ENCODE measurements around the gene PDAP1. TPM values are rescaled to one million over a fixed set of nuclear protein-coding genes. Genes with fewer than 3 reads are reported as not detected.
A peak's percentile ranks its signal among the peaks of the same experiment; 100 is the strongest.

Gene PDAP1
- total and polyA plus RNA-seq, 2 of the 4 experiments (the other 2 are of a cell fraction), result 40.3 to 193 TPM

DNA sequence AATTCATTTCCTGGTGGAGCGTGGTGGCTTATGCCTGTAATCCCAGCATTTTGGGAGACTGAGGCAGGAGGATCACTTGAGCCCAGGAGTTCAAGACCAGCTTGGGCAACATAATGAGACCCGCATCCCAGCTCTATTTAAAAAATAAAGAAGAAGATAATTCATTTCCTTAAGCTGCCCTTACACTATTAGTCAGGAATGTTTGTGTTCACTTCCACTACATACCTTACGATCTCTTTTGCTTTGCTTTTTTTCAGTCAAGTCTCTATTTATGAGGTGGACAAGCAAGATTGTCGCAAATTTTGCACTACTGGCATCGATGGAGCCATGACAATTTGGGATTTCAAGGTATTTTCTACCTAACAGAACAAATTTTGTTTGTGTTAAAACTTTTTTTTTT is 45.1 kb downstream of the PDAP1 start:
- WGBS, 2 experiments (ENCODE audit: extremely low coverage in 2 of 2, insufficient read length in 1 of 2), result no CpG with 5 or more reads among the region's 5 CpGs
- no peak overlapping the region for H2BK120ac ChIP-seq (ENCODE audit: low read depth, low read length)
- peak; percentile 36 for ATAC-seq (ENCODE audit: low read depth)
- no peak overlapping the region for H3K18ac ChIP-seq (ENCODE audit: low read depth, low read length)
- H2BK15ac ChIP-seq (ENCODE audit: low read depth, low read length), result no peak overlapping the region
- no peak overlapping the region for H3K4me3 ChIP-seq (ENCODE audit: insufficient read depth, low read depth, low read length)
- peak overlapping the region; percentile 42 for H2BK5ac ChIP-seq (ENCODE audit: low read depth, low read length, poor library complexity, severe bottlenecking)
- no peaks in the 10 kb centered on the region for H3K27me3 ChIP-seq (ENCODE audit: control insufficient read depth, insufficient read depth, low read length)
- intact Hi-C loops (cut with micrococcal nuclease) (no loop called here), dilution Hi-C loops (cut with HindIII; ENCODE audit: low sequenced_read_pairs, unreplicated experiment) (no loop called here), in situ Hi-C loops (cut with MboI; ENCODE audit: low sequenced_read_pairs) (no loop called here)
- H3K23ac ChIP-seq (ENCODE audit: low read depth, low read length), result no peak overlapping the region
- peaks cover 2% of the 10 kb centered on the region; the same call in 1 of the 2 replicates for H3K4me1 ChIP-seq (ENCODE audit: control insufficient read depth, insufficient read depth, low read length)
- DNase-seq, result peak; percentile 22
- no peak overlapping the region for H3K4ac ChIP-seq (ENCODE audit: low read depth, low read length)
- peaks cover 24% of the 10 kb centered on the region for H4K20me1 ChIP-seq (ENCODE audit: insufficient read depth, low read length)
- H2AK9ac ChIP-seq (replicated peaks; ENCODE audit: low read depth, low read length, poor library complexity), result no peak overlapping the region
- H4K8ac ChIP-seq (ENCODE audit: low read depth in 2 of 2, low read length in 2 of 2), result no peak overlapping the region; a peak in 1 of 4 replicates
- no peak overlapping the region for H4K91ac ChIP-seq (ENCODE audit: insufficient read depth, low read depth, low read length)
- ChIA-PET CTCF (no interaction called here), POLR2A (ENCODE audit: unreplicated experiment) (no interaction called here)
- H3K14ac ChIP-seq (replicated peaks; ENCODE audit: low read depth, low read length), result 0 out of 2 replicates have a peak overlapping the region, but pooled peaks have one; percentile 70
- H3K9me1 ChIP-seq (ENCODE audit: insufficient read depth, low read length), result peaks cover 6% of the 10 kb centered on the region
- H2BK20ac ChIP-seq (ENCODE audit: low read depth, low read length), result 0 out of 2 replicates have a peak overlapping the region, but pooled peaks have one; percentile 11
- no peak overlapping the region for H4K5ac ChIP-seq (ENCODE audit: low read depth, low read length)
- TF ChIP-seq BHLHE40 (IDR thresholded peaks at IDR 0.05; ENCODE audit: low read depth, low read length) (no peak), RFX5 (IDR thresholded peaks at IDR 0.05; ENCODE audit: low read depth, low read length) (no peak), MAZ (IDR thresholded peaks at IDR 0.05; ENCODE audit: borderline replicate concordance, low read depth, low read length) (no peak), RCOR1 (IDR thresholded peaks at IDR 0.05; ENCODE audit: insufficient replicate concordance, low read length) (no peak), NFE2L2 (IDR thresholded peaks at IDR 0.05; ENCODE audit: low read depth, low read length) (no peak), MAFK (IDR thresholded peaks at IDR 0.05; ENCODE audit: low read depth, low read length) (no peak), CHD1 (IDR thresholded peaks at IDR 0.05; ENCODE audit: low read depth, low read length) (no peak), SMC3 (IDR thresholded peaks at IDR 0.05; ENCODE audit: low read depth, low read length) (no peak), POLR2A (IDR thresholded peaks at IDR 0.05; ENCODE audit: low read depth, low read length) (no peak), MXI1 (IDR thresholded peaks at IDR 0.05; ENCODE audit: borderline replicate concordance, low read depth, low read length) (no peak), CEBPB (IDR thresholded peaks at IDR 0.05; ENCODE audit: low read depth, low read length) (no peak)
- TF ChIP-seq, protein P1, sequence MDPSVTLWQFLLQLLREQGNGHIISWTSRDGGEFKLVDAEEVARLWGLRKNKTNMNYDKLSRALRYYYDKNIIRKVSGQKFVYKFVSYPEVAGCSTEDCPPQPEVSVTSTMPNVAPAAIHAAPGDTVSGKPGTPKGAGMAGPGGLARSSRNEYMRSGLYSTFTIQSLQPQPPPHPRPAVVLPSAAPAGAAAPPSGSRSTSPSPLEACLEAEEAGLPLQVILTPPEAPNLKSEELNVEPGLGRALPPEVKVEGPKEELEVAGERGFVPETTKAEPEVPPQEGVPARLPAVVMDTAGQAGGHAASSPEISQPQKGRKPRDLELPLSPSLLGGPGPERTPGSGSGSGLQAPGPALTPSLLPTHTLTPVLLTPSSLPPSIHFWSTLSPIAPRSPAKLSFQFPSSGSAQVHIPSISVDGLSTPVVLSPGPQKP (IDR thresholded peaks at IDR 0.05; ENCODE audit: borderline replicate concordance, low read depth, low read length), result no peak
- no TSS peak for BruUV-seq (replicated peaks)
- H3K56ac ChIP-seq (ENCODE audit: extremely low read depth, insufficient read depth, low read length), result no peak overlapping the region
- peaks cover 16 to 44% of the 10 kb centered on the region in 2 experiments; a peak in 3 of 4 replicates for H3K79me1 ChIP-seq (ENCODE audit: low read depth in 1 of 2, low read length in 2 of 2)
- H2AFZ ChIP-seq (replicated peaks; ENCODE audit: low read length, poor library complexity), result no peak overlapping the region
- H3K4me2 ChIP-seq (ENCODE audit: low read depth, low read length), result no peak overlapping the region
- H3K9ac ChIP-seq (ENCODE audit: low read depth, low read length), result no peak overlapping the region
- H2AK5ac ChIP-seq (ENCODE audit: low read depth, low read length), result no peak overlapping the region
- peaks cover 49% of the 10 kb centered on the region for H3K36me3 ChIP-seq (ENCODE audit: control insufficient read depth, insufficient read depth, low read length)
- peak overlapping the region; percentile 3; the same call in 1 of the 2 replicates for H3K27ac ChIP-seq (ENCODE audit: insufficient read depth, low read length)
- no peaks in the 10 kb centered on the region for H3K9me3 ChIP-seq (ENCODE audit: control insufficient read depth, insufficient read depth, low read length)

All from IMR-90 (cell line).